ENCODE data around the gene CNTNAP5. TPM values are rescaled to one million over a fixed set of nuclear protein-coding genes. Genes with fewer than 3 reads are reported as not detected.

Gene CNTNAP5
- total and polyA plus RNA-seq, 2 of the 4 experiments (the other 2 are of a cell fraction) = not detected

- Histone ChIP-seq H3K9ac (ENCODE audit: low read depth, low read length) (no peak overlapping the region), H2AFZ (replicated peaks; ENCODE audit: low read length, poor library complexity) (no peak overlapping the region), H3K36me3 (ENCODE audit: control insufficient read depth, insufficient read depth, low read length) (no peaks in the 10 kb centered on the region), H3K4me1 (ENCODE audit: control insufficient read depth, insufficient read depth, low read length) (no peaks in the 10 kb centered on the region), H3K9me1 (ENCODE audit: insufficient read depth, low read length) (no peaks in the 10 kb centered on the region), H3K9me3 (ENCODE audit: control insufficient read depth, insufficient read depth, low read length) (peaks cover 2% of the 10 kb centered on the region; the same call in 1 of the 2 replicates), H2AK5ac (ENCODE audit: low read depth, low read length) (no peak overlapping the region), H3K14ac (replicated peaks; ENCODE audit: low read depth, low read length) (no peak overlapping the region), H2BK5ac (ENCODE audit: low read depth, low read length, poor library complexity, severe bottlenecking) (no peak overlapping the region), H2BK120ac (ENCODE audit: low read depth, low read length) (no peak overlapping the region), H4K20me1 (ENCODE audit: insufficient read depth, low read length) (no peaks in the 10 kb centered on the region), H4K5ac (ENCODE audit: low read depth, low read length) (no peak overlapping the region), H3K4me3 (ENCODE audit: insufficient read depth, low read depth, low read length) (no peak overlapping the region), H3K18ac (ENCODE audit: low read depth, low read length) (no peak overlapping the region), H3K4ac (ENCODE audit: low read depth, low read length) (no peak overlapping the region), H3K56ac (ENCODE audit: extremely low read depth, insufficient read depth, low read length) (no peak overlapping the region), H3K23ac (ENCODE audit: low read depth, low read length) (no peak overlapping the region), H3K27ac (ENCODE audit: insufficient read depth, low read length) (no peak overlapping the region), H4K8ac (ENCODE audit: low read depth in 2 of 2, low read length in 2 of 2) (no peak overlapping the region), H3K27me3 (ENCODE audit: control insufficient read depth, insufficient read depth, low read length) (no peaks in the 10 kb centered on the region), H3K4me2 (ENCODE audit: low read depth, low read length) (no peak overlapping the region), H2AK9ac (replicated peaks; ENCODE audit: low read depth, low read length, poor library complexity) (no peak overlapping the region), H3K79me1 (ENCODE audit: low read depth in 1 of 2, low read length in 2 of 2) (no peaks in the 10 kb centered on the region), H2BK20ac (ENCODE audit: low read depth, low read length) (no peak overlapping the region), H4K91ac (ENCODE audit: insufficient read depth, low read depth, low read length) (no peak overlapping the region), H2BK15ac (ENCODE audit: low read depth, low read length) (no peak overlapping the region)
- dilution Hi-C loops (cut with HindIII; ENCODE audit: low sequenced_read_pairs, unreplicated experiment) = no loop called here
- ChIA-PET POLR2A (ENCODE audit: unreplicated experiment) (no interaction called here), CTCF (no interaction called here)
- BruUV-seq (replicated peaks) = no TSS peak
- DNase-seq (no peak), ATAC-seq (ENCODE audit: low read depth) (no peak)
- no CpG with 5 or more reads among the region's 1 CpG for WGBS, 2 experiments (ENCODE audit: extremely low coverage in 2 of 2, insufficient read length in 1 of 2)
- in situ Hi-C loops (cut with MboI; ENCODE audit: low sequenced_read_pairs) = no loop called here
- intact Hi-C loops (cut with micrococcal nuclease) = no loop called here
- TF ChIP-seq SMC3 (IDR thresholded peaks at IDR 0.05; ENCODE audit: low read depth, low read length) = no peak
- TF ChIP-seq, protein P1, sequence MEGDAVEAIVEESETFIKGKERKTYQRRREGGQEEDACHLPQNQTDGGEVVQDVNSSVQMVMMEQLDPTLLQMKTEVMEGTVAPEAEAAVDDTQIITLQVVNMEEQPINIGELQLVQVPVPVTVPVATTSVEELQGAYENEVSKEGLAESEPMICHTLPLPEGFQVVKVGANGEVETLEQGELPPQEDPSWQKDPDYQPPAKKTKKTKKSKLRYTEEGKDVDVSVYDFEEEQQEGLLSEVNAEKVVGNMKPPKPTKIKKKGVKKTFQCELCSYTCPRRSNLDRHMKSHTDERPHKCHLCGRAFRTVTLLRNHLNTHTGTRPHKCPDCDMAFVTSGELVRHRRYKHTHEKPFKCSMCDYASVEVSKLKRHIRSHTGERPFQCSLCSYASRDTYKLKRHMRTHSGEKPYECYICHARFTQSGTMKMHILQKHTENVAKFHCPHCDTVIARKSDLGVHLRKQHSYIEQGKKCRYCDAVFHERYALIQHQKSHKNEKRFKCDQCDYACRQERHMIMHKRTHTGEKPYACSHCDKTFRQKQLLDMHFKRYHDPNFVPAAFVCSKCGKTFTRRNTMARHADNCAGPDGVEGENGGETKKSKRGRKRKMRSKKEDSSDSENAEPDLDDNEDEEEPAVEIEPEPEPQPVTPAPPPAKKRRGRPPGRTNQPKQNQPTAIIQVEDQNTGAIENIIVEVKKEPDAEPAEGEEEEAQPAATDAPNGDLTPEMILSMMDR (conservative IDR thresholded peaks at IDR 0.05; ENCODE audit: low read depth, low read length) = no peak
- no peak for TF ChIP-seq USF2 (IDR thresholded peaks at IDR 0.05; ENCODE audit: low read depth, low read length)
- TF ChIP-seq, protein P2, sequence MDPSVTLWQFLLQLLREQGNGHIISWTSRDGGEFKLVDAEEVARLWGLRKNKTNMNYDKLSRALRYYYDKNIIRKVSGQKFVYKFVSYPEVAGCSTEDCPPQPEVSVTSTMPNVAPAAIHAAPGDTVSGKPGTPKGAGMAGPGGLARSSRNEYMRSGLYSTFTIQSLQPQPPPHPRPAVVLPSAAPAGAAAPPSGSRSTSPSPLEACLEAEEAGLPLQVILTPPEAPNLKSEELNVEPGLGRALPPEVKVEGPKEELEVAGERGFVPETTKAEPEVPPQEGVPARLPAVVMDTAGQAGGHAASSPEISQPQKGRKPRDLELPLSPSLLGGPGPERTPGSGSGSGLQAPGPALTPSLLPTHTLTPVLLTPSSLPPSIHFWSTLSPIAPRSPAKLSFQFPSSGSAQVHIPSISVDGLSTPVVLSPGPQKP (IDR thresholded peaks at IDR 0.05; ENCODE audit: borderline replicate concordance, low read depth, low read length) = no peak
- no peak for TF ChIP-seq MXI1 (IDR thresholded peaks at IDR 0.05; ENCODE audit: borderline replicate concordance, low read depth, low read length)
- TF ChIP-seq RAD21 (IDR thresholded peaks at IDR 0.05; ENCODE audit: low read length) = no peak
- TF ChIP-seq CHD1 (IDR thresholded peaks at IDR 0.05; ENCODE audit: low read depth, low read length) = no peak
- TF ChIP-seq POLR2A (IDR thresholded peaks at IDR 0.05; ENCODE audit: low read depth, low read length) = no peak
- TF ChIP-seq MAFK (IDR thresholded peaks at IDR 0.05; ENCODE audit: low read depth, low read length) = no peak
- TF ChIP-seq NFE2L2 (IDR thresholded peaks at IDR 0.05; ENCODE audit: low read depth, low read length) = no peak
- no peak for TF ChIP-seq RFX5 (IDR thresholded peaks at IDR 0.05; ENCODE audit: low read depth, low read length)
These were observed 412.7 kb downstream of the CNTNAP5 start for GRCh38 chr2:124437811-124438210.

Data from IMR-90 (cell line).